GF-D8 (cell line): Measurements from ENCODE around the gene FAM111A.
"Not testable (repeated sequence)": the region's sequence is repeated elsewhere in the genome, so short reads cannot be mapped to it uniquely, and the experiment has no call there.

ENCODE experiments used
- DNase-seq: peaks from one replicate; lab custom pipeline; 2025; lab: John Stamatoyannopoulos, UW

The FAM111A gene, protein sequence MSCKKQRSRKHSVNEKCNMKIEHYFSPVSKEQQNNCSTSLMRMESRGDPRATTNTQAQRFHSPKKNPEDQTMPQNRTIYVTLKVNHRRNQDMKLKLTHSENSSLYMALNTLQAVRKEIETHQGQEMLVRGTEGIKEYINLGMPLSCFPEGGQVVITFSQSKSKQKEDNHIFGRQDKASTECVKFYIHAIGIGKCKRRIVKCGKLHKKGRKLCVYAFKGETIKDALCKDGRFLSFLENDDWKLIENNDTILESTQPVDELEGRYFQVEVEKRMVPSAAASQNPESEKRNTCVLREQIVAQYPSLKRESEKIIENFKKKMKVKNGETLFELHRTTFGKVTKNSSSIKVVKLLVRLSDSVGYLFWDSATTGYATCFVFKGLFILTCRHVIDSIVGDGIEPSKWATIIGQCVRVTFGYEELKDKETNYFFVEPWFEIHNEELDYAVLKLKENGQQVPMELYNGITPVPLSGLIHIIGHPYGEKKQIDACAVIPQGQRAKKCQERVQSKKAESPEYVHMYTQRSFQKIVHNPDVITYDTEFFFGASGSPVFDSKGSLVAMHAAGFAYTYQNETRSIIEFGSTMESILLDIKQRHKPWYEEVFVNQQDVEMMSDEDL

DNA sequence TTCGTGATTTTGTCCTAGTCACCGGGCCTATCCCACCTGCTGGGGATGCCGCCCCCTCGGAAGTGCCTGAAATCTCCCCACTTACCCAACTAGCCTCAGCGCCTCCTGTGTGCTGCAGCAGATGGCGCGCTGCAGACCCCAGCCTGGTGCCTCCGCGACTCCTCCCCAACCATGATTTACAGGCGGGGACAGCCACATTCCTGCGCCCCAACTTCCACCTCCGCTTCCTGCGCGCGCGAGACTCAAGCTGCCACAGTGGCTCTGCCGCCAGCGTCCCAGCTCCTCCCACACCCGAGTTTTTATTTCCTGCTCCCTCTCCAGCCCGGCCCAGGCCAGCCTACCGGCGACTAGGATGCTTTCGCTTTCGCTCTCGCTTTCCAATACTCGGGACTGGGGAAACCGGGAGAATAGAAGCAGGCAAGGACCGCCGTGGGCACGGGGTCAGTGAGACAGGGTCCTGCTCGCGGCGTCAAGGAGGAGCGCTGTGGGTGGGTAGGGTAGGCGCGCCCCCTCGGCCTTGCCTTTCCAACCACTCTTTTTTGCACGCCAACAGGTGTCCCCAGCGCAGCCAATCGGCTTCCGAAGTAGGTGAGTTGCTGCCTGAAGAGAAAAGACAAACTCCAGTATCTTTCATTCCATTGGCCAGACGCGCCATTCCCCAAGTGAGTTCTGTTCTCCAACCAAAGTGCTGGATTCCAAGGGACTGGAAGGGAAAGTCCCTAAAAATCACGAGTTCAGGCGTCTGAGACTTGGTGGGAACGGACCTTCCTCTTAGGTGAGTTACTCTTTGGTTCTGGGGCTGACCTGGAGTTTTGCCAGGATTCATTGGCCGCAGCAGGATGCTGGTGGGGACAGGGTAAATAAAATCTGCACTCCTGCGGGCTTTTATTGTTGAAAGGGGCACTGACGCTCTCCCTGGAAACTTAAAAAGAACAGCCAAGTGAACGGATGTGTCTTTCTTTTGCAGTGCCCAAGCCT lies at the start of gene FAM111A:
TSS of gene FAM111A (plus strand) at position 327 of the 978 bp plus-strand sequence. CDS start 6,017 bp downstream, outside the sequence.
- DNase-seq, result peak; percentile 70

DNA sequence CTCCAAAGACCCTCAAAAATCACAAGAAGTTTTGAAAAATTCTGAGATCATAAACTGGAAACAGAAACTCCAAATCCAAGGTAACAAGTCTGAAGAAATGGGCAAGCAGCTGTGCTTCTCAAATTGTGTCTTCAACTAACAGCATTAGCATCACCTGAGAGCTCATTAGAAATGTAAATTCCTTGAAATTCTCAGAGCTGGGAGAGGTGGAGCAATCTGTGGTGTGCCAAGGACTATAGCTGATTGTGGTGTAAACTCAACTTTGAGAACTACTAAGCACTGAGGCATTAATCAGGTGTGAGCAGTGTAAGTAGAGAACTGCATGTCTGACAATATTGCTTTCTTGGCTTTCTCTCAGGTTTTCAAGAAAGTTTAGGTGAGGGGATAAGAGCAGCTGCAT lies 49.1 kb upstream of the FAM111A start:
- not testable (repeated sequence) for DNase-seq

DNA sequence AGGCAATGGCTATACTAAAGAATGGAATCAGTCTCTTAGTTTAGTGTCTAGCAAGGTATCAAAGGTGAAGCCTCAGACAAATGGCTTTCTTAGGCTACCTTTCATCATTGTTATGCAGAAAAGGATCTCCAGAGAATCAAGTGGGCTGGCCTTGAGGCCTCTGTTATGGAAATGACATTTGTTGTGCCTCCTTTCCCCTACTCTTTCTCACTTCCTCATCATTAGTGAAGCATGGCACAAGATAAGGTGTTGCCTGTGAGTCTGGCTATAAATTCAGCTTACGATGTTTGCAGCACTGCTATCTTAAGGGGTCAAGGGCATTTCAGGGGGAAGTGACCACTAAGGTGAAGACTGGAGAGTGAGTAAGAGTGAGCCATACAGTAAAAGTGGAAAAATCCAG lies 47.4 kb upstream of the FAM111A start:
- DNase-seq, result not testable (repeated sequence)

DNA sequence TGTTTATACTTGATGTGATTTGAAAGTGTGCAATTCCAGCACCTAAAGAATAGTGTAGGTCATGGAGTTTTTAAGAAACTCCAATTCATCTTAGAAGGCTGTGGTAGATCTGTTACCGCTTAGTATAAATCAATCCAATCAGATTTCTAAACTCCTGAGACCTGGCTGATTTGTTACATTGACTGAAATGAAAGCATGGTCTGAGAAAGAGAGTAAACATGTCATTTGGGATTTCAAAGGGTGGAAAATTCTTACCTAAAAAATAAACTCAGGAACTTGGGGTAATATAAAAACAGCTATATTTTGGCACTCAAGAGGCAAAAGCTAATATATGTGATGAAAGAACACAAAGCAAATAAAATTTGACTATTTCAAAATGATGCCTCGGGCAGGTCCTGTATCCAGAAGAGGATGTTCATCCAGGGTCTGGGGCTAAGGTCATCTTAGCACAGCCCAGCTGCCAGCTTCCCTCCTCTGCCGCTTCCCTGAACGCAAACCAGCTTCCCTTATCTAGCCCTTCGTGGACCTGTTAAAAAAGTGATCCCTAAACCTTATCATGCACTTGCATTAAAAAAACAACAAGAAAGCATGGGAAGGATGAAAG lies 46.6 kb upstream of the FAM111A start:
- not testable (repeated sequence) for DNase-seq

DNA sequence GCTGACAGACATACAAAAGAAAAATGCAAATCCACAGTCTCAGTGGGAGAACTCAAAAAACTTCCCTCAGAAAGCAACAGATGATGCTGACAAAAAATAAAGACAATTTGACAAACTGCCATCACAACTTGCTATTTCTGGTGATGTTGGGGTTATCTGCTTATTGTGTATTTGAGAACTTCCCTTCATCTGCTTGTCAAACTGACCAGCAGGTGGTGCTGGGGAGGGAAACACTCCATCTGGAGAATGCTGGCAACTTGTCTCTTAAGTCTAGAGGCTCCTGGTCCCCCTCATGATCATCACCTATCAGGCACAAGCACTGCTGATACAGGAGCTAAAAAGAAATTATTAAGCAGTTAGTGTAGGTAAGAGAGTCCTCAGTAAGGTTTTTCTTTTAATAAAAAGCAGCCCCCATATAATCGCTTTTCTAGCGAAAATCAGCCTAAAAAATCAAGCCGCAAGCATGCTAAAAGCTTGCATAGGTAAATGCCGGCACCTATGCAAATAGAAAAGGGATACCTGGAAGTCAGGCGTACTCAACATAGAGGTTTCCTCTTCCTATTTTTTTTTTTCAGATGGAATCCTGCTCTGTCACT lies 45.4 kb upstream of the FAM111A start:
- DNase-seq, result peak; percentile 12

DNA sequence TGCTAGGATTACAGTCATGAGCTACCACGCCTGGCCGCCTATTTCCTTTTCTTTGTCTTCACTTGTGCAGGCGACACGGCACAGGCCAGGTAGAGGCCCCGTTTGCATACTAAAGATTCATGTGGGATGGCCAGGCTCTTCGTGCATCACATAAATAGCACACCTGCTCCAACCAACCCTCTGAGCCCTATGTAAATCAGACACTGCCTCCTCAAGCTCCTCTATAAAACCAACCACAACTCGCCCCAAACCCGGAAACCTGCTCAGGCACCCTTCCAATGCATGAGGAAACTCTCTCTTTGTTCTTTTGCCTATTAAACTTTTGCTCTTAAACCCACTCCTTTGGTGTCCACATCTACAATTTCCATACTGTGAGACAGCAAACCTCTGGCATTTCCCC lies 44.7 kb upstream of the FAM111A start:
- not testable (repeated sequence) for DNase-seq

DNA sequence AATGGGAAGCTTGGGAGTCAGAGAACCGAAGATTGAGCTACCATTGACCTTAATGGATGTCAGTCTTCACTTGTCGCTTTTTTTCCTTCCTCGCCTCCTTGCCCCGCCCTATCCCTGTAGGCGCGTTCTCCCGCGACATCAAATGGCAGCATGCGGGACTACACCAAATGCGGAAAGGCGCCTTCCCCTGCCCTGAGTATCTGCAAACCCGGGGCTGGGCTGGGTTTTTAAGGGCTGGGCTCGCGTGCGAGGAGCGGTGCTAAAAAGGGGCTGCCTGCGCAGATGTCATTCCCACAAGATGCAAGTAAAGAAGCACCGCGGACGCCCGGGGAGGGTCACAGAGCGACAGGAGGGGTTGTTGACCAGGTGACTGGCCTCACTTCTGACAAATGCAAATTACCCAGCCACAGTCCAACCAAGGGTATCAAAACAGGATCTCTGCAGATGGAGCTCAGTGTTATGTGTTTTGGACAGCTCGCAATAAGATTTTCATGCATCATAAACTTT lies 40.3 kb upstream of the FAM111A start:
- no peak for DNase-seq

DNA sequence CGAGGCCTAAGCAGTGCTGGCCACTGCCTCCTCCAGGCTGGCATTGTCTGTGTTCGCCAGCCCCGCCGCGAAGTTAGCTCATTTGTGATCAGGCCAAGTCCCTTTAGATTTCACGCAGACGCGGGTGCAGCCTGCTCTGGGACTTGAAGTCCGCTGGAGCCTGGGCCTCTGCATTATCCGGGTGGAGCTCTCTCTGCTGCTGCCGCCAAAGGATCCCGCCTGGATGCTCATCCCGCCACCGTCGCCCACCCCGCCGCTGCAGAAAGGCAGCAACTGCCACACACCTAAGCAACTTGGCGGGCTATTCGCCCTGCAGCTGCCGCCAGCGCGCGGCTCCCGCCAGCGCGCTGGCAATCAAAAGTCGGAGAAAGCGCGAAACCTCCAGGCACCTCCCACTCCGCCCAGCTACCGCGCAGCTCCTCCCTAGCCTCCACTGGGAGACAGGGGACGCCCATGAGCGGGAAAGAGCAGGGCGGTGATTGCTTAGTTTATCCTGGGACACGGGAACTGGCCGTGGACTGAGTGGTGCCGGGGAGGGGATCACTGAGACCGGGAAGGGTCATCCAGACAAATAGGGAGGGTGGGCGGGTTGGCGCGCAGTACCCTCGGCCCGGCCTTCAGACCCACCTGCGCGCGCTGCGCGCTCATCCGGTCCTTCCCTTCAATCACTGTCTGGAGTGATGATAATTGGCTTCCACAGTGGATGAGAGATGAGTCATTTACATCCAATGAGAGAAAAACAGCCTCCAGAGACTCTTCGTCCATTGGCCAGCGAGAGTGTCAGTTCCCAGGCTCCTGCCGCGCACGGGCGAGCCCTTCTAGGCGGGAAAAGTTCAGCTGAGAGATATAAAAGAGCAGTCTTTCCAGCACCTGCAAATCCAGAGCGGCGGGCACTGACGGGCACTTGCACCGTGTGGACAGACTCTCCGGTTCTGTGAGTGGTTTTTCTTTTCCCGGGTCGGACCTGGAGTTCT lies 36.0 kb upstream of the FAM111A start, which contains the start of gene FAM111B:
TSS of gene FAM111B (plus strand) at position 875 of the 974 bp plus-strand sequence. CDS start 2,389 bp downstream, outside the sequence.
- no peak for DNase-seq

DNA sequence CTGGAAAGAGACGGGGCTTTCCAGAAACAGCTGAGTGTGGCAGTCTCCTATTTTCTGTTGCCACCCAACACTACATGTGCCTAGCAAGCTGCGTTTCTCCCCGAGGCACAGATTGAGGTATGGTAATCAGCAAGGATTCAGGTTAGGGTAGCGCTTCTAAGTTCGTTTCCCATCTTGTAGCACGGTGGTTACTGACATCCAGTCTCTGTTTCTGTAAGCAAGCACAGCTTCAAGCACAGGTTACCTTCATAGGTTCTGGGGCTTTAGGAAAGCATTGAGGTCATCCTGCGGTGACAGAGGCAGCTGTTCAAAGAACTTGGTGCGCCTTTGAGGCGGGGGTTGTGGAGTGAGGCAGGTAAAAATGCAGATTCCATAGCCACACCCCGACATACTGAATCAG lies 34.9 kb upstream of the FAM111A start:
- DNase-seq, result not testable (repeated sequence)

DNA sequence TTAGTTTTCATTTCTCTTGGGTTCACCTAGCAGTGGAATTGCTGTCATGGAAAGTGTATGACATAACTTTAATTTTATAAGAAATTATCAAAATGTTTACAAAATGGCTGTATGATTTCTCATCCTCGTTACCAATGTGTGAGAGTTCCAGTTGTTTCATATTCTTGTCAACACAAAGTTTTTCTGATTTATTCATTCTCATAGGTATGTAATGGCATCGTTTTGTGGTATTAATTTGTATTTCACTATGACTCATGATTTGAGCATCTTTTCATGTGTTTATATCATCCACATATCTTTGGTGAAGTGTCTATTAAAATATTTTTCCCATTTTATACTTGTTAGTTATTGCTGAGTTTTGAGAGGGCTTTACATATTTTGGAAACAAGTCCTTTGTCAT lies 30.2 kb upstream of the FAM111A start:
- no peak for DNase-seq

DNA sequence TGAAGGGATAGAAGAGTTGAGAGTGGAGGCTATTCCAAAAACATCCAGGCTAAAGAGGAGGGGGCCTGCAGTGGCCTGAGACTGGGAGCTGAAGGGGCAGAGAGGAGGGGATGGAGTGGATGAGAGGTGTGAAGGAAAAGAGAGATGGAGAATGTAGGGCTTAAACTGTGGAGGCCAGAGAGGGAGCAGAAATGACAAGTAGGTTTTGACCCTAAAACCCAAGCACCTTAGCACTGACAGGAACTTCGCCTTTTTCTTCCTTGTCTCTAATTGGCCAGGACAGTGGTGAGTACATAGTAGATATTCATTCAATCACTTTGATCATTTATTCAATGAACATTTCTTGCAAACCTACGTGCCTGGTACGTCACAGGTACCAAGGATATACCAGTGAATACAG lies 28.3 kb upstream of the FAM111A start:
- no peak for DNase-seq

DNA sequence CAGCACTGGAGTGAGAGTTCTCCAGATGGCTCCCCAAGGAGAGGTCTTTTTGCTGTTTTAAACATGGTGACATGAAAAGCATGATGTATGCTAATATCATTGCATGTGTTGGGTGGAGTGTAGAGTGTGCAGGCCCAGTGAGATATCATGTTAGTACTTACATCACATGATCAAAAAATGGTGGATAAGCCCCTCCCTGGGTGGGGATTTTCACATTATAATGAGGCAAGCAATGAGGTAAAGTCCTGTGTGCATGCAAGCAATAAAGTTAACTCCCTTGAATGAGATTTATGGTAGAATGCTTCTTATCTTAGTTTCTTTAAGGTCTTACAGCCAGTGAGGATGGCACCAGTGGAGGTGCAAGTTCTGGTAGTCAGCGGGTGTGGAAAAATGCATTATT lies 27.1 kb upstream of the FAM111A start:
- no peak for DNase-seq

DNA sequence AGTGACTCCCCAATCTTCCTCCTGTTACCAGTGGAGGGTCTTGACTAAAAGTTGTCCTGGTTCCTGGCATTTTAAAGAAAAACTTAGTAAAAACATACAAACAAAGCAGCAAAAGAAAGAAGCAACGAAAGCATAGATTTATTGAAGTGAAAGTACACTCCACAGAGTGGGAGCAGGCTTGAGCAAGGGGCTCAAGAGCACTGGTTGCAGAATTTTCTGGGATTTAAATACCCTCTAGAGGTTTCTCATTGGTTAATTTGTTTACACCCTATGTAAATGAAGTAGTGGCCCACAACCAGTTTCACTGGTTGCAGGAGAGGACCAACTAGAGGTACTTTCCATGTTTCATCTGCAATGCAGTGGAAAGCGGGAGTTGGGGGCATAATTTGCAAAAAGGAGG lies 24.9 kb upstream of the FAM111A start:
- DNase-seq, result no peak

DNA sequence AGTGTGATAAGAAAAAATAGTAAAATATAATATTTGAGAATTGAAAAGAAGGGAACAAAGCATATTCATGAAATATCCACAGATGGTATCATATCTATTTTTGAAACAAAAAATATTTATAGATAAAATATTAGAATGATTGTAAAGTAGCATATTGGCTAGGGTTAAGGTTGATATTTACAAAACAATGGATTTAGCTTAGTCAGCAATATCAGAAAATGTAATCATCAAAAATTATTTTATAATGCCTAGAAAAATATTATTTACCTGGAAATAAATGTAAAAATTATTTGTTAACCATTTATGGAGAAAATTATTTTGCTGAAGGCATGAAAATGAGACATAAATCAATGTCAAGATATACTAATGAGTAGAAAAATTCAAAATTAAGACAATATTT lies 22.8 kb upstream of the FAM111A start:
- DNase-seq, result no peak

DNA sequence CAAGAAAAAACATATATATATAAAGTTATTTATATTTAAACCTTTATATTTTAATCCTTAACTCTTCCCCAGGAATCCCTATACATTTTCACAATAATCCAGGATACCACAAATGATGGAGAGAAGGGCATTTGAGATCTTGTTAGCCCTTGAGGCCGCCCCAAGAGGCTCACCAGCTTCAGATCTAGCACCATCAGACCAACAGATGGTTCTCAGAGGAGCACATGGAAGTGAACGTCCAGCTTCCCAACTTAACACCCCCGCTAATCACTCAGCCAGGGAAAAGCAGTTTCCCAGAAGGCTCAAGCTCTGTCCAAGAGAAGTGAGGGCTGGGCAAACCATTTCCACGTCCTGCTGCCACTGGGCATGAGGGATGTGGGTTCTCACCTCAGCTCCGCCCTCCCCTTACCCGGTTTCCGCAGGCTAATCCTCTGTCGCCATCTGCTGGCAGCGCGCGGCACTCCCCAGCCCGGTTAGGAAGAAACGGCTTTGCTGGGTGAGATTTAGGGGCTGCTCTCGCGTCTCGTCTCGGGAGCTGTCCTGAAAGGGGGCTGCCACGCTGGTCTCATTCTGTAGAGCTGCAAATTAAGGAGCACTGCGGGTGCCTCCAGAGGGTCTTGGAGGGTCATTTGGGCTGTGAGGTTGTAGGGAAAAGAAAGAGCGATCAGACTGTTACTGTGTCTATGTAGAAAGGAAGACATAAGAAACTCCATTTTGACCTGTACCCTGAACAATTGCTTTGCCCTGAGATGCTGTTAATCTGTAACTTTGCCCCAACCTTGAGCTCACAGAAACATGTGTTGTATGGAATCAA lies 6.8 kb upstream of the FAM111A start:
- DNase-seq, result peak; percentile 33

DNA sequence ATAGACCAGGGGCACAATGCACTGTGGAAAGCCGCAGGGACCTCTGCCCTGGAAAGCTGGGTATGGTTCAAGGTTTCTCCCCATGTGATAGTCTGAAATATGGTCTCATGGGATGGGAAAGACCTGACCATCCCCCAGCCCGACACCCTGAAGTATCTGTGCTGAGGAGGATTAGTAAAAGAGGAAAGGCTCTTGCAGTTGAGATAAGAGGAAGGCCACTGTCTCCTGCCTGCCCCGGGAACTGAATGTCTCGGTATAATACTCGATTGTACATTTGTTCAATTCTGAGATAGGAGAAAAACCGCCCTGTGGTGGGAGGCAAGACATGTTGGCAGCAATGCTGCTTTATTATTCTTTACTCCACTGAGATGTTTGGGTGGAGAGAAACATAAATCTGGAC lies 6.1 kb upstream of the FAM111A start:
- not testable (repeated sequence) for DNase-seq

DNA sequence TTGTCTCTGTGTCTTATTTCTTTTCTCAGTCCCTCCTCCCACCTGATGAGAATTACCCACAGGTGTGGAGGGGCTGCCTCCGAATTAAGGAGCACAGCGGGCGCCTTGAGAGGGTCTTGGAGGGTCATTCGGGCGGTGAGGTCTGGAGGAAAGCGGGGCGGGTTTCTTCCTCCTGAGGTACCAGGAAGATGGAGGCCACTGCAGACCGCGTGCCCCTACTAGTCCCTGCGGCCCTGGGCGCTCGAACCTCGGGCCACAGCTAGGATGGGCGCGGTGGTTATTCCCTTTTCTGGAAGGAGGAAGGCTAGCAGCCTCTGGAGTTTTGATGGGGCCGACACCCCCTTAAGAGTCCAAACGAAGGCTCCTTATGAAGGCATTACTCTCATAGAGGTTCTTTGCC lies 5.5 kb upstream of the FAM111A start:
- DNase-seq, result no peak

DNA sequence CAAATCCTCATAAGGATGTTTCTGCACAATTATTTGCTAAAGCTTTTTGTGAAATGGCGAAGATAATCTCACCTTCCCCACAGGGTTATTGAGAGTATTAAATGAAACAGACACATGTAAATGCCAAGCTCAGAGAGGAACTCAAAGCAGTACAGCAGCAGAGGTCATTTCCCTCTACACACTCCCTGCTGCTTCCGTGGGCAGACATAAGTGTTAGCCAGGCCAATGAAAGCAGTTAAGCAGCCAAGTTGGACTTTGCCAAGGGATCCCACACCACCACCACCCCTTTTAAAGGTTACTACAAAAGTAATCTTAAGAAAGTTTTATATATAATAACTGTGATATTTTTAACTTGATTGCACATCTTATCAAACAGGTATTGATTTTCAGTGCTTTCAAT lies 4.0 kb upstream of the FAM111A start:
- no peak for DNase-seq

DNA sequence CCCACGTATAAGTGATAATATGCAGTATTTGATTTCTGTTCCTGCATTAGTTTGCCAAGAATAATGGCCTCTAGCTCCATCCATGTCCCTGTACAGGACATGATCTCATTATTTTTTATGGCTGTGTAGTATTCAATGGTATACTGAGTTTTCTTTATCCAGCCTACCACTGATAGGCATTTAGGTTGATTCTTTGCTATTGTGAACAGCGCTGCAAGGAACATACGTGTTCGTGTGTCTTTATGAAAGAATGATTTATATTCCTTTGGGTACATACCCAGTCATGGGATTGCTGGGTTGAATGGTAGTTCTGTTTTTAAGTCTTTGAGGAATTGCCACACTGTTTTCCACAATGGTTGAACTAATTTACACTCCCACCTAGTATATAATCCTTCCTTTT lies 1.5 kb upstream of the FAM111A start:
- no peak for DNase-seq
